ENCODE measurements around the gene CHST11.
"Not testable (repeated sequence)": the region's sequence is repeated elsewhere in the genome, so short reads cannot be mapped to it uniquely, and the experiment has no call there.

Gene CHST11

DNA sequence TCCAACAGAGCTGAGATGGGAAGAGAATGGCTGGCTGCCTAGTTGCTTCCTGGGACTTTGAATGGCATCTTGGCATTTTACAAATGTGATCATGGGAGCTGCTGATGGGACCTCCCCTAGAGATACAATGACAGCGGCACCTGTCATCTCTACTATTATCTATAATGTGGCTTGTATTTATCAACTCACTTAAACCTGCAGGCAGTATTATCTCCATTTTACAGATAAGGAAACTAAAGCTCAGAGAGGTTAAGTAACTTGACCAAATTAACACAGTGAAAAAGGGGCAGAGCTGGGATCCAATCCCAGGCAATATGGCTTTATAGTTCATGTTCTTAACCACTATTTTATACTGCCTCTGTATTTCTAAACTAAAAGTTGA lies 111.7 kb downstream of the CHST11 start:
- Mint-ChIP-seq H3K36me3 (ENCODE audit: low read depth) (peaks cover 26% of the 10 kb centered on the region), H3K4me1 (ENCODE audit: low read depth) (peaks cover 70% of the 10 kb centered on the region), H3K4me3 (no peak overlapping the region), H3K9me3 (peaks cover 11% of the 10 kb centered on the region), H3K27me3 (no peaks in the 10 kb centered on the region), H3K27ac (peak overlapping the region; percentile 61)

DNA sequence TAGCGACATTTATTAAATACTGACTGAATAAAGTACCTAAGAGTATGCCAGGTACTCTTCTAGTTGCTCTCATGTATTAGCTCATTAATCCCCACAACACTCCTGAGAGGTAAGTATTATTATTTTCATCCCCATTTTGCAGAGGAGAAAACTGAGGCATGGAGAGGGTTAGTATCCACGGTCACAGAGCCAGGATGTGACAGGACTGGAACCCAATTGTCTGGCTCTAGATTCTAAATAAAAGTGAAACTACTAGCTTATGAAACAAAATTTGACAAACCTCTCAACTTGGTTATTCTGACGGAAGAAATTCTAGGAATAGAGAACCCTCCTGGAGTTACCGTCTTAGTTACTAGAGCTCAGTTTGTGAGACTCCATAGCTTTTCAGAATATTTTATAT lies 112.2 kb downstream of the CHST11 start:
- Mint-ChIP-seq H3K36me3 (ENCODE audit: low read depth) (peaks cover 26% of the 10 kb centered on the region), H3K27ac (peak overlapping the region; percentile 92), H3K9me3 (peaks cover 8% of the 10 kb centered on the region), H3K27me3 (no peaks in the 10 kb centered on the region), H3K4me1 (ENCODE audit: low read depth) (peaks cover 70% of the 10 kb centered on the region), H3K4me3 (no peak overlapping the region)

DNA sequence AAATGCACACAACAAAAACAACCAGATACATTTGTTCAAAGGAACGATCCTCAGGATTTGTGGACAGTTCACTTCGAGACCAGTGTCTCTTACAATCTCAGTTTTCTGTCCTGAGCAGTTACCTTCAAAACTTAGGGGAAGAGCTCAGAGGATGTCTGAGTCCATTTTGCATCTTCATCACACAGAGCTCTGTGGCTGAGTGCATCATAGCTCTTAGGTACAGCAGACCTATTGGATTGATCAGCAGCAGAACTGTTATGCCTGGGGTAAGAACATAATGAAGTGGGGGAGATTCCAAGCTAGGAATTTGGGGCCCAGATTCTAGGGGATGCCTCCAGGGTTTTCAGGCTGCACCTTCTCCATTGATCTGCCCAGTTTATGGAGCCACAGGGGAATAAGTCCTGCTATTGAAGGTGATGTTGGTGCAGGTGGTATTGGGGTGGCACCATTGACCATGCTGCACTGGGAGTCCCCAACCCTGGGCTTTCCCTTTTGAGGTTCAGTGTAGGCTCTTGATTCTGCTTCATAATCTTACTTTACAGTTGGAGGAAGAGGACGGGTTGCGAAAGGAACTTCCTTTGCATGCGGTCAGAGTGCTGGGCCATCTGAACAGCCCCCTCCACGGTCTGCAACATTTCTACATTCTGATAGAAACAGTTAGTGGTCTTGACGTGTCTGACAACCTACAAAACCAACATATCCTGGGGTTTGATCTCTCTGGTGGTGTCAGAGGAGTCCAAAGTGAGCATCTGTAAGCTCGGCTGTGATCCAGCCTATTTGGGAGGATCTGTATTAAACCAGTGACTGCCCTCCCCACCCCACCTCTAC lies 112.8 kb downstream of the CHST11 start:
- Mint-ChIP-seq H3K36me3 (ENCODE audit: low read depth) (peaks cover 21% of the 10 kb centered on the region), H3K4me1 (ENCODE audit: low read depth) (peaks cover 70% of the 10 kb centered on the region), H3K9me3 (peaks cover 6% of the 10 kb centered on the region), H3K4me3 (peak overlapping the region; percentile 73), H3K27me3 (no peaks in the 10 kb centered on the region), H3K27ac (peak overlapping the region; percentile 92)

DNA sequence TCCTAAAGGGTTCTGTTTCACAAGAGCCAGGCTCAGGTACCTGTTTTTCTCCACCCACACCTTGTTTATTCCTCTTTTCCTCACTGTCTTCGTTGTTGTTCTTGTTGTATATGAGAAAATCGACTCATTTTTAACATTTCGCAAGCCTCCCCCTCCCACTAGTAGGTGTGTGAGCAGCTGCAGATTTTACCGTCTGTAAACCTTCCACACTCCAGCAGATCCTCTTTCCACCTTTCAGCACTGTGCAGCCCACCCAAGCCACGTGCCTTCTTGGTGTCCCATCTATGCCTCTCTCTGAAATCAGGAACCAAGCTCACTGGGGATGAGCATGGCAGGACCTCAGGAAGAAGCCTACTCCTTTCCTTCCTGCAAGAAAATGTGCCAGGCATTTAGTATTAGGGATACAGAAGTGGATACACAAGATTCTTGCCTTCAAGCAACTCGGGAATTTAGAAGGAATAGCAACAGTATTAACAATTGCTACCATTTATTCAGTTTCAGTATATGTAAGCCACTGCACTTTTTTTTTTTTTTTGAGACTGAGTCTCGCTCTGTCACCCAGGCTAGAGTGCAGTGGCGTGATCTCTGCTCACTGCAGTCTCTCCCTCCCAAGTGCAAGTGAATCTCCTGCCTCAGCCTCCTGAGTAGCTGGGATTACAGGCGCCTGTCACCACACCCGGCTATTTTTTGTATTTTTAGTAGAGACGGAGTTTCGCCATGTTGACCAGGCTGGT lies 113.6 kb downstream of the CHST11 start:
- peak overlapping the region; percentile 92 for H3K27ac Mint-ChIP-seq
- H3K27me3 Mint-ChIP-seq, result no peaks in the 10 kb centered on the region
- H3K4me1 Mint-ChIP-seq (ENCODE audit: low read depth), result peaks cover 75% of the 10 kb centered on the region
- H3K9me3 Mint-ChIP-seq, result peaks cover 4% of the 10 kb centered on the region
- peak overlapping the region; percentile 73 for H3K4me3 Mint-ChIP-seq
- H3K36me3 Mint-ChIP-seq (ENCODE audit: low read depth), result peaks cover 17% of the 10 kb centered on the region

DNA sequence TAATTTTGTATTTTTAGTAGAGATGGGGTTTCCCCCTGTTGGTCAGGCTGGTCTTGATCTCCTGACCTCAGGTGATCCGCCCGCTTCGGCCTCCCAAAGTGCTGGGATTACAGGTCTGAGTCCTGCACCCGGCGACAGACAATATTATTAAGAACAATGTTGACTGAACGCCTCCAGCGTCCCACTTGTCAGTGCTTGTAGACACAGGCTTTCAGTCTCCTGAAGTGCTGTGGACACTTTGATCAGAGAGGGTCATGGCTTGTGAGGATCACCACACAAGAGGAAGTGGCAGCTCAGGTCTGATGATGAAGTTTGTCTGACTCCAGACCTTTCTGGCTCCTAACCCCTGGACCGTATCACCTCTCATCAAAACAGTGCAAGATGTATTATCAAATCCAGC lies 114.6 kb downstream of the CHST11 start:
- H3K27me3 Mint-ChIP-seq, result no peaks in the 10 kb centered on the region
- peaks cover 76% of the 10 kb centered on the region for H3K4me1 Mint-ChIP-seq (ENCODE audit: low read depth)
- H3K36me3 Mint-ChIP-seq (ENCODE audit: low read depth), result peaks cover 12% of the 10 kb centered on the region
- no peak overlapping the region for H3K4me3 Mint-ChIP-seq
- no peaks in the 10 kb centered on the region for H3K9me3 Mint-ChIP-seq
- no peak overlapping the region for H3K27ac Mint-ChIP-seq

DNA sequence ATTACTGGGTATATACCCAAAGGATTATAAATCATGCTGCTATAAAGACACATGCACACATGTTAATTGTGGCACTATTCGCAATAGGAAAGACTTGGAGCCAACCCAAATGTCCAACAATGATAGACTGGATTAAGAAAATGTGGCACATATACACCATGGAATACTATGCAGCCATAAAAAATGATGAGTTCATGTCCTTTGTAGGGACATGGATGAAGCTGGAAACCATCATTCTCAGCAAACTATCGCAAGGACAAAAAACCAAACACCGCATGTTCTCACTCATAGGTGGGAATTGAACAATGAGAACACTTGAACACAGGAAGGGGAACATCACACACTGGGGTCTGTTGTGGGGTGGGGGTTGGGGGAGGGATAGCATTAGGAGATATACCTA lies 117.6 kb downstream of the CHST11 start:
- H3K27me3 Mint-ChIP-seq; H3K4me3 Mint-ChIP-seq; H3K9me3 Mint-ChIP-seq; H3K27ac Mint-ChIP-seq; H3K36me3 Mint-ChIP-seq (ENCODE audit: low read depth): not testable (repeated sequence)
- peaks cover 74% of the 10 kb centered on the region for H3K4me1 Mint-ChIP-seq (ENCODE audit: low read depth)

DNA sequence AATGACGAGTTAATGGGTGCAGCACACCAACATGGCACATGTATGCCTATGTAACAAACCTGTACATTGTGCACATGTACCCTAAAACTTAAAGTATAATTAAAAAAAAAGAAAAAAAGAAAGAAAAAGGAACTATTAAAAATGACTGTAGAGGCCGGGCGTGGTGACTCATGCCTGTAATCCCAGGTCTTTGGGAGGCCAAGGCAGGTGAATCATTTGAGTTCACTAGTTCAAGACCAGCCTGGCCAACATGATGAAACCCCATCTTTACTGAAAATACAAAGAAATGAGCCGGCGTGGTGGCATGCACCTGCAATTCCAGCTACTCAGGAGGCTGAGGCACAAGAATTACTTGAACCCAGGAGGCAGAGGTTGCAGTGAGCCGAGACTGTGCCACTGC lies 118.0 kb downstream of the CHST11 start:
- H3K4me3 Mint-ChIP-seq; H3K36me3 Mint-ChIP-seq (ENCODE audit: low read depth); H3K27ac Mint-ChIP-seq; H3K9me3 Mint-ChIP-seq; H3K27me3 Mint-ChIP-seq: not testable (repeated sequence)
- peaks cover 74% of the 10 kb centered on the region for H3K4me1 Mint-ChIP-seq (ENCODE audit: low read depth)

DNA sequence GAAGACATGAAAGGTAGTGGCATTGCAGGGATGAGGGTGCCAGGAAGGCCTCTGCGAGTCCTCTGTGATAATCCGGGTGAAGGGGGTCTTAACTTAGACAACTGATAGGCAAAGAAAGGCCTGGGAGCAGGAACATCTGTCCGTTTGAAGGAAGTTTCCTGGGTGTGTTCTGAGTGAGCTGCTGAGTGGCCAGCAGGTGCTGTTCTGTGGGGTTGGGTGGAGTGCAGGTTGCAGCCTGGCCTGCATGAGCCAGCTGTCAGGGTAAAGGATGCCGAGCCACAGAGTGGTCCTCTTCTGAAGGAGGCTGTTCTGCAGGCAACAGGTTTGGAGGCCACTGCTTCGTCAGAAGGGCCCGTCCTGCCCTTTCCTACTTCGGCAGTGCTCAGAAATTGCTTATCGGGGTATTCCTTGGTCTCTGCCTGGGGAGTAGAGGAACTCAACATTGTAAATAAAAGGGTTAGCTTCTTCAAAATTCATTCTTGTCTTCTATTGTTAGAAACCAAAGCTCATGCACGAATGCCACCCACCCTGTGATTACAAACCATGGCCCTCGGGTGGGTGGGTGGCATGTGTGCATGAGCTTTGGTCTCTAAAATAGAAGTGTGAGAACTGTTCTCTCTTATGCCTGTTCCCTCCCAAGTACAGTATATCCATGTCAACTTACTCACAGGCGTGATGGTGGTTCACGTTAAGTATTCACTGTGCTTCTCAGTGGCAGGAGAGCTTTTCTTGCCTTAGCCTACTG lies 118.9 kb downstream of the CHST11 start:
- no peaks in the 10 kb centered on the region for H3K9me3 Mint-ChIP-seq
- no peaks in the 10 kb centered on the region for H3K27me3 Mint-ChIP-seq
- H3K36me3 Mint-ChIP-seq (ENCODE audit: low read depth), result peaks cover 10% of the 10 kb centered on the region
- no peak overlapping the region for H3K4me3 Mint-ChIP-seq
- H3K4me1 Mint-ChIP-seq (ENCODE audit: low read depth), result peaks cover 74% of the 10 kb centered on the region
- no peak overlapping the region for H3K27ac Mint-ChIP-seq

DNA sequence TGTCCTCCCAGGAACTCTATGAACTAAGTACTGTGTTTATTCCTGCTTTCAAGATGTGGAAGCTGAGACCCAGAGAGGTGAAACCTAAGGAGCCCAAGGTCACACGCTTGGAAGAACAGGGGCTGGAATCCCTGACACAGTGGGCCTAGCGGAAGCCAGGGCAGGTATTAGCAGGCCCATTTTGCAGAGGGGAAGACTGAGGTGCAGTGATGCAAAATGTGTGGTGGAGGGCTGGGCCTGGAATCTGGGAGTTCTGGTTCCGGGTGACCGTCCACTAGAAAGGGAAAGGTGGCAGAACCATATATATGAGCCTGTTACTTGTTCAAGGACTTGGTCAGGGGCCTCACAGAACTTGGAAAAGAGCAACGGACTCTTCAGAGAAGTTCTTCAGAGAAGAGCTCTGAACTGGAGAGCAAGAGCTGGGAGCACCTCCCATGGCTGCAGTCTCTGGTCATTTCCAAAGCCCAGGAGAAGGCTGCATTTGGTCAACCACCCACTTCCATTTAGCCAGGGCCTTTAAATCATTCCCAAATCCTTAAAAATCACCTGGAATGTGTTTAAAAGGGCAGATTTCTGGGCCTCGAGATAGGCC lies 119.5 kb downstream of the CHST11 start:
- no peaks in the 10 kb centered on the region for H3K27me3 Mint-ChIP-seq
- H3K4me1 Mint-ChIP-seq (ENCODE audit: low read depth), result peaks cover 74% of the 10 kb centered on the region
- H3K9me3 Mint-ChIP-seq, result no peaks in the 10 kb centered on the region
- H3K4me3 Mint-ChIP-seq, result no peak overlapping the region
- H3K36me3 Mint-ChIP-seq (ENCODE audit: low read depth), result peaks cover 10% of the 10 kb centered on the region
- no peak overlapping the region for H3K27ac Mint-ChIP-seq

DNA sequence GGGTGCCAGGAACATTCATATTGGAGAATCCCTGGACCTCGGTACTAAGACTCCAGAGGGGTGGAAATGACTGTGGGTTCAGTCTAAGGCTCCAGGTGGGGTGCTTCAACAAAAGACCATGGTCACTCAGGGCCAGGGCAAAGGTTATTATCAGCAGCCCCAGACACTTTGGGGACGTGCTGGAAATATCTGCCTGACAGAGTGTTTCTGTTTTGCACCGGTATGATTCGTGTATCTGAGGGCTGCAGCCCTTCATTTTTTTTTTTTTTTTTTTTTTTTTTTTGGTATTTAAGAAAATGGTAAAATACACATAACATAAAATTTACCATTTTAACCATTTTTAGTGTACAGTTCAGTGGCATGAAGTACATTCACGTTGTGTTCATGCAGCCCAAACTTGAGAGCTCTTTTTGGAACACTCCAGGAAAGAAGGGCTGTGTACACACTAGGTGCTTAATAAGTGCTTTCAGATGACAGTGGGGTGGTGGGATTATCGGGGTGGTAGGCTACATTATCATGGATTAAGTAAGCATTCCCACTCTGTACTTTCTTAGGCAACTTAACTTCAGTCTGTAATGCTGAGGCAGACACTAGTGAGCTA lies 120.3 kb downstream of the CHST11 start:
- no peak overlapping the region for H3K27ac Mint-ChIP-seq
- no peaks in the 10 kb centered on the region for H3K27me3 Mint-ChIP-seq
- H3K4me1 Mint-ChIP-seq (ENCODE audit: low read depth), result peaks cover 76% of the 10 kb centered on the region
- H3K9me3 Mint-ChIP-seq, result no peaks in the 10 kb centered on the region
- H3K36me3 Mint-ChIP-seq (ENCODE audit: low read depth), result peaks cover 10% of the 10 kb centered on the region
- H3K4me3 Mint-ChIP-seq, result no peak overlapping the region

DNA sequence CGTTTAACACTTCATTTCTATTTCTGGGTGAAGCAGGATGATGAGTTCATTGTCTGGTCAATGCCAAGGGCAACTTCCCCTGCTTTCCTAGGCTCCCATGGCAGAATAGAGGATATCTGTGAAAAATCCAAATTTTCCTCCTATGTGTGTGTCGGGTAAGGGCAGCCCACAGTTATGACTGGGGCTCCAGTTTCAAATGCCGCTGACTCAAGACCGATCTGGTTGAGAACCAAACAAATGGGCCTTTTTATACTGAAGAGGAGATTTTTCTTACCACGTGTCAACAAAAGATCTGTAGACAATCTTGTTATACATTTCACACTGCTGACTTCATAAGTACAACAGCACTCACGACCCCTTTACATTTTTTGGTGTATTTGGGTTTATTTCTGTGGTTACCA lies 120.8 kb downstream of the CHST11 start:
- Mint-ChIP-seq H3K4me3 (no peak overlapping the region), H3K27me3 (no peaks in the 10 kb centered on the region), H3K4me1 (ENCODE audit: low read depth) (peaks cover 78% of the 10 kb centered on the region), H3K36me3 (ENCODE audit: low read depth) (peaks cover 7% of the 10 kb centered on the region), H3K9me3 (no peaks in the 10 kb centered on the region), H3K27ac (no peak overlapping the region)

DNA sequence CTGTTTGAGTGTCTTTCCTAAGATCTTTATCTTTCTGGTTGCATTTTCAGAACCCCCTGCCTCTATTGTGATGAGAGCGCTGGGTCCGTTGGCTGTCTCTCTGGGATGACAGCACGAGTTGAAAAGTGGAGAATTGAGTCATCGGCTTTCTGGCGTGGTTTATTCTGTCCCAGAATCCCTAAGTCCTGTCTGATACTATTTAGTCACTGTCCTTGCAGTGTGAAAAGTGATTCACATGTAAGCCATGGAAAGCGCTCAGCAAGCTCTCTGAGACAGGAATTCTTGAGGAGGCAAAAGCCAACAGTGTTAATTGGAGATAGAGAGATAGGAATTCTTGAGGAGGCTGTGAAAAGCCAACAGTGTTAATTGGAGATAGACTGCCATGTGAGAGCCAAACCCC lies 121.7 kb downstream of the CHST11 start:
- Mint-ChIP-seq H3K4me1 (ENCODE audit: low read depth) (peaks cover 84% of the 10 kb centered on the region), H3K9me3 (no peaks in the 10 kb centered on the region), H3K27ac (peak overlapping the region; percentile 57), H3K4me3 (peak overlapping the region; percentile 32), H3K27me3 (no peaks in the 10 kb centered on the region), H3K36me3 (ENCODE audit: low read depth) (peaks cover 5% of the 10 kb centered on the region)

DNA sequence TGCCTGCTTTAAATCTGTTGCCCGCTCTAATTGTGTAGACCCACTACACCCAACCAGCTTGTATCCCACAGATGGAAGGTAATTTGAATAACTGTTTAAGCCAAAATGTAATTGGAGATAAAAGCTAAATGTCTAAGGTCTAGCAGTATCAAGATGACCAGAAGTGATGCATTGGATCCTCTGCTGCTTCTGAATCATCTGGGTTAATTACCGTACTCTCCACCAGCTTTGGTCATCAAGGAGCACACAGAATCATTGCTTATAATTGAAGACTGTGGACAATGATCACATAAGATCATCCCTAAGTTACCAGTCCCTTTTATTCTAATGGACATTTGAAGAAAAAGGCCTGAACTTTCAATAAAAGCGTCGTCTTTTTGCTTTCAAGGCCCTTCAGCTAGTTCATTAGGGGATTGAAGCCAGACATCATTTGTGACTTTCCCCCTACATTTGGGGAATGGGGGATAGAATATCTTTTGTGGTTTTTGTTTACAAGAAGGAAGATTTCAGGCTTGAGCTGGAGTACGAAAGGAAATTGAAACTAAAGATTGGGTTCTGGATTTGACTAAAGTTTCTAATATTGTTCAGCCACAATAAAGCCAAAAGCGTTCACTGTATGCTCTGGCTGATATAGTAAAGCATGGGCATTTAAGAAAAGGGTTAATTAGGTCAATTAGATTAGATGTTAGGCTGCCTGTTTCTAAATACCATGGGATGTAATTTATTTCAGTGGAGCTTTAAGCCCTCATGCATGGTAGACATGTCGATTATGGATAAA lies 123.2 kb downstream of the CHST11 start:
- H3K4me1 Mint-ChIP-seq (ENCODE audit: low read depth), result peaks cover 95% of the 10 kb centered on the region
- H3K27me3 Mint-ChIP-seq, result no peaks in the 10 kb centered on the region
- no peaks in the 10 kb centered on the region for H3K9me3 Mint-ChIP-seq
- H3K27ac Mint-ChIP-seq, result no peak overlapping the region
- no peaks in the 10 kb centered on the region for H3K36me3 Mint-ChIP-seq (ENCODE audit: low read depth)
- H3K4me3 Mint-ChIP-seq, result no peak overlapping the region

DNA sequence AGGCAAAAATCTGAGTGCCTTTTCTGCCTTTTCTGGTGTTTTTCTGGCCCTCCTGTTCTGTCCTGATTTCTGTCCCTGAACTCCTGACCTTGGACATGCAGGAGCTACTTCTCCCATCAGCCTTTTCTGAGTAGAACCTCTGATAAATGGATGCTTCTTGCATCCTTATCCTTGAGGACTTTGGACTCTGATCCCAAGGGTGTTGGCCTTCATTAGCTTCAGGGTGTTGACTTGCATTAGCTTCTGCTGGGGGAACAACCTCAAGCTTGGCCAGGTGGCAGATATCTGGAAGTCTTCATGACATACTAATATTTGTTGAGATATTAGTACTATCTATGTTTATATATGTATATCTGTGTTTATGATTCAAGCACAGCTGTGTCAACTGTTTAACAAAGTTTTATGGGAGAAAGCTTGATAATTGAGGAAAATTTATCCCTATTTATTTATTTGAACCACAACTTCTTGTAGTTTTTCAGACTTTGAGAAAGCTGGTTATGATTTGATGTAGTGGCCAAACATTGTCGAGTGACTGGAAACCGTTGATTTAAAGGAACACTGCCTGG lies 124.3 kb downstream of the CHST11 start:
- Mint-ChIP-seq H3K4me3 (no peak overlapping the region), H3K27ac (peak overlapping the region; percentile 34), H3K27me3 (no peaks in the 10 kb centered on the region), H3K36me3 (ENCODE audit: low read depth) (no peaks in the 10 kb centered on the region), H3K9me3 (no peaks in the 10 kb centered on the region), H3K4me1 (ENCODE audit: low read depth) (peaks cover 87% of the 10 kb centered on the region)
